OCI-LY1 (cell line): ENCODE measurements around the gene CDPF1.
"Not testable (repeated sequence)": the region's sequence is repeated elsewhere in the genome, so short reads cannot be mapped to it uniquely, and the experiment has no call there.

Experiments
- H2AFZ ChIP-seq: fragments of 200-600 bp; sonication (generic), shearing (Covaris generic); 2 replicates; pipeline ENCODE4 v1.6.0; 2014; ENCODE audit warnings: antibody characterized with exemption, mild to moderate bottlenecking, low read length
- H3F3A ChIP-seq: fragments of 200-600 bp; sonication (generic), shearing (Covaris generic); 2 replicates; pipeline ENCODE4 v1.6.0; 2014; ENCODE audit warnings: mild to moderate bottlenecking, antibody characterized with exemption, low read length, moderate library complexity; ENCODE audit not compliant: insufficient read depth
- H3K27ac ChIP-seq: fragments of 200-600 bp; sonication (generic); 2 replicates; pipeline ENCODE4 v1.5.1; 2014; ENCODE audit warnings: low read length, mixed run types, mild to moderate bottlenecking, low read depth; ENCODE audit not compliant: poor library complexity, severe bottlenecking
- H3K27me3 ChIP-seq: fragments of 200-600 bp; sonication (generic); 2 replicates; pipeline ENCODE4 v1.6.0; 2014; ENCODE audit warnings: antibody characterized with exemption, mild to moderate bottlenecking, low read length, moderate library complexity; ENCODE audit not compliant: insufficient read depth
- H3K36me3 ChIP-seq: fragments of 200-600 bp; sonication (generic); 2 replicates; pipeline ENCODE4 v1.6.1; 2014; ENCODE audit warnings: mild to moderate bottlenecking, antibody characterized with exemption, low read length, moderate library complexity, mixed read lengths; ENCODE audit not compliant: insufficient read depth
- H3K4me1 ChIP-seq: fragments of 200-600 bp; sonication (generic); 2 replicates; pipeline ENCODE4 v1.5.1; 2014; ENCODE audit warnings: mild to moderate bottlenecking, low read length, moderate library complexity; ENCODE audit not compliant: insufficient read depth, severe bottlenecking
- H3K4me2 ChIP-seq: fragments of 200-600 bp; sonication (generic), shearing (Covaris generic); 2 replicates; pipeline ENCODE4 v1.6.1; 2014; ENCODE audit warnings: low read length
- H3K4me3 ChIP-seq: fragments of 200-600 bp; sonication (generic); 2 replicates; pipeline ENCODE4 v1.5.1; 2014; ENCODE audit warnings: low read length, low read depth, mild to moderate bottlenecking, mixed read lengths; ENCODE audit not compliant: poor library complexity, severe bottlenecking
- H3K79me2 ChIP-seq: fragments of 200-600 bp; shearing (Covaris generic); 2 replicates; pipeline ENCODE4 v1.6.1; 2016; ENCODE audit warnings: mixed run types, low read length, mixed read lengths; ENCODE audit not compliant: insufficient read depth
- H3K9ac ChIP-seq: fragments of 200-600 bp; sonication (generic), shearing (Covaris generic); 2 replicates; pipeline ENCODE4 v1.6.1; 2014; ENCODE audit warnings: mild to moderate bottlenecking, low read length, mixed read lengths
- H3K9me2 ChIP-seq: fragments of 200-600 bp; sonication (generic), shearing (Covaris generic); 2 replicates; pipeline ENCODE4 v1.6.1; 2014; ENCODE audit warnings: low read depth, mild to moderate bottlenecking, low read length, mixed read lengths
- H3K9me3 ChIP-seq: fragments of 200-600 bp; shearing (Covaris generic); 2 replicates; pipeline ENCODE4 v1.6.1; 2014; ENCODE audit warnings: low read length, mixed read lengths
- H4K20me1 ChIP-seq: fragments of 200-600 bp; sonication (generic), shearing (Covaris generic); 2 replicates; pipeline ENCODE4 v1.6.0; 2016; ENCODE audit warnings: mild to moderate bottlenecking, low read length; ENCODE audit not compliant: insufficient read depth
- CTCF ChIP-seq: fragments of 200-600 bp; sonication (generic), shearing (Covaris generic); IDR thresholded peaks from 2 replicates; pipeline ENCODE4 v1.5.1; 2017; ENCODE audit warnings: mild to moderate bottlenecking, antibody characterized with exemption, low read length, moderate library complexity, mixed read lengths
- EZH2 ChIP-seq: fragments of 200-600 bp; sonication (generic), shearing (Covaris generic); IDR thresholded peaks from 2 replicates; pipeline ENCODE4 v1.8.0; 2017; ENCODE audit warnings: borderline replicate concordance, mixed run types, mild to moderate bottlenecking, antibody characterized with exemption, low read length, moderate library complexity, mixed read lengths

Gene CDPF1

GRCh38 chr22:46201059-46201757, 48.9 kb downstream of the CDPF1 start:
- H4K20me1 ChIP-seq = no peaks in the 10 kb centered on the region
- no peak overlapping the region for H3K27ac ChIP-seq
- H3K9ac ChIP-seq = no peak overlapping the region
- H3K4me2 ChIP-seq = no peak overlapping the region
- H3F3A ChIP-seq = no peaks in the 10 kb centered on the region
- no peaks in the 10 kb centered on the region for H3K4me1 ChIP-seq
- H3K36me3 ChIP-seq = peaks cover 18% of the 10 kb centered on the region
- no peaks in the 10 kb centered on the region for H3K9me2 ChIP-seq
- no peaks in the 10 kb centered on the region for H3K79me2 ChIP-seq
- H3K4me3 ChIP-seq = no peak overlapping the region
- peaks cover 5% of the 10 kb centered on the region; the same call in 1 of the 2 replicates for H3K9me3 ChIP-seq
- no peak for TF ChIP-seq EZH2
- TF ChIP-seq CTCF = no peak
- H2AFZ ChIP-seq = no peak overlapping the region
- no peaks in the 10 kb centered on the region for H3K27me3 ChIP-seq

GRCh38 chr22:46198806-46199205, 51.3 kb downstream of the CDPF1 start:
- not testable (repeated sequence) for H3K9me3 ChIP-seq, H3F3A ChIP-seq, H3K4me1 ChIP-seq, H3K36me3 ChIP-seq, H3K27me3 ChIP-seq, H3K4me3 ChIP-seq, H4K20me1 ChIP-seq, H3K27ac ChIP-seq, H3K9ac ChIP-seq, H3K79me2 ChIP-seq, H3K9me2 ChIP-seq, H2AFZ ChIP-seq, H3K4me2 ChIP-seq

GRCh38 chr22:46198274-46198673, 51.8 kb downstream of the CDPF1 start:
- H3K27me3 ChIP-seq = no peaks in the 10 kb centered on the region
- no peaks in the 10 kb centered on the region for H3K9me2 ChIP-seq
- TF ChIP-seq CTCF = no peak
- no peak for TF ChIP-seq EZH2
- peaks cover 5% of the 10 kb centered on the region; the same call in 1 of the 2 replicates for H3K36me3 ChIP-seq
- no peaks in the 10 kb centered on the region for H4K20me1 ChIP-seq
- H3K9ac ChIP-seq = no peak overlapping the region
- no peaks in the 10 kb centered on the region for H3K79me2 ChIP-seq
- no peak overlapping the region for H3K27ac ChIP-seq
- H3K4me3 ChIP-seq = no peak overlapping the region
- H3K9me3 ChIP-seq = no peaks in the 10 kb centered on the region
- no peak overlapping the region for H3K4me2 ChIP-seq
- no peak overlapping the region for H2AFZ ChIP-seq
- no peaks in the 10 kb centered on the region for H3K4me1 ChIP-seq
- no peaks in the 10 kb centered on the region for H3F3A ChIP-seq

GRCh38 chr22:46196278-46196677, 53.8 kb downstream of the CDPF1 start:
- H3K4me3 ChIP-seq = no peak overlapping the region
- H3K36me3 ChIP-seq = peaks cover 5% of the 10 kb centered on the region; the same call in 1 of the 2 replicates
- no peak overlapping the region for H3K4me2 ChIP-seq
- TF ChIP-seq CTCF (no peak), EZH2 (no peak)
- H4K20me1 ChIP-seq = no peaks in the 10 kb centered on the region
- H3K9me2 ChIP-seq = no peaks in the 10 kb centered on the region
- H3K27me3 ChIP-seq = no peaks in the 10 kb centered on the region
- no peak overlapping the region for H3K27ac ChIP-seq
- H2AFZ ChIP-seq = no peak overlapping the region
- no peak overlapping the region for H3K9ac ChIP-seq
- no peaks in the 10 kb centered on the region for H3F3A ChIP-seq
- H3K9me3 ChIP-seq = no peaks in the 10 kb centered on the region
- H3K4me1 ChIP-seq = no peaks in the 10 kb centered on the region
- H3K79me2 ChIP-seq = no peaks in the 10 kb centered on the region
